Keratinocyte (primary cell): Measurements from ENCODE around the gene ALPP.

Experiments
- CTCF ChIP-seq, 3 experiments: IDR thresholded peaks in 1 of 3; conservative IDR thresholded peaks in 1 of 3; optimal IDR thresholded peaks in 1 of 3; 2 replicates in 2 of 3; 3 replicates in 1 of 3; pipeline versions ENCODE3 to v1.5.1; 2011; ENCODE audit warnings: low read length in 3 of 3, mild to moderate bottlenecking in 3 of 3, moderate library complexity in 2 of 3, control low read depth in 1 of 3, inconsistent platforms in 1 of 3; ENCODE audit not compliant: insufficient read depth in 2 of 3; ENCODE audit errors: extremely low read depth in 1 of 3
- EZH2 ChIP-seq: IDR thresholded peaks from one replicate; pipeline ENCODE4 v1.6.1; 2012; ENCODE audit warnings: inconsistent platforms, mild to moderate bottlenecking, low read length, moderate library complexity

GRCh38 chr2:232417489-232417888, 38.9 kb downstream of the ALPP start:
- TF ChIP-seq CTCF (optimal IDR thresholded peaks at IDR 0.05 in 1 of 3, IDR thresholded peaks at IDR 0.05 in 1 of 3, conservative IDR thresholded peaks at IDR 0.05 in 1 of 3; ENCODE audit: extremely low read depth in 1 of 3, insufficient read depth in 2 of 3, low read length in 3 of 3): no peak
- TF ChIP-seq EZH2: no peak
